ENCODE data around the gene FAM131C.

The FAM131C gene

GRCh38 chr1:16072095-16072494, 1.4 kb downstream of the FAM131C start:
- H3K27ac ChIP-seq (ENCODE audit: insufficient read depth in 1 of 2, low read depth in 1 of 2, low read length in 2 of 2, poor library complexity in 1 of 2, severe bottlenecking in 2 of 2), result no peak overlapping the region
- H3K4me1 ChIP-seq (ENCODE audit: control extremely low read depth in 1 of 4, control insufficient read depth in 4 of 4, insufficient read depth in 4 of 4, low read length in 3 of 4), result peaks cover 0 to 16% (median 12%) of the 10 kb centered on the region in 4 experiments
- ChIA-PET CTCF (interaction anchor here (1.0 to 15.9 kb wide), 4 partner anchors 8 to 176 kb away, joined by 5 to 356 read pairs (median 7); no protein-coding TSS in a partner anchor), POLR2A (no interaction called here)
- WGBS (ENCODE audit: insufficient coverage), result 100% methylated on average over 1 of the region's 5 CpGs
- no peak overlapping the region for H3K4me3 ChIP-seq (ENCODE audit: control insufficient read depth in 1 of 7, extremely low read depth in 1 of 7, insufficient read depth in 4 of 7, low read depth in 2 of 7, low read length in 6 of 7)
- no peak for DNase-seq
- H3K27me3 ChIP-seq (replicated peaks in 2 of 5; ENCODE audit: control insufficient read depth in 4 of 5, insufficient read depth in 5 of 5, low read length in 4 of 5), result peaks cover 0 to 21% (median 15%) of the 10 kb centered on the region in 5 experiments
- no peaks in the 10 kb centered on the region for H3K36me3 ChIP-seq (ENCODE audit: control insufficient read depth in 4 of 4, insufficient read depth in 4 of 4, low read length in 3 of 4)
- H3K9me3 ChIP-seq (ENCODE audit: control extremely low read depth in 1 of 5, control insufficient read depth in 4 of 5, insufficient read depth in 2 of 5, low read depth in 1 of 5, low read length in 4 of 5), result no peaks in the 10 kb centered on the region

- CTCF ChIA-PET, result interaction anchor here (0.9 to 15.9 kb wide), 4 partner anchors 10 to 176 kb away, joined by 4 to 356 read pairs (median 6); no protein-coding TSS in a partner anchor
- DNase-seq, result no peak
- Histone ChIP-seq H3K4me3 (ENCODE audit: control insufficient read depth in 1 of 7, extremely low read depth in 1 of 7, insufficient read depth in 4 of 7, low read depth in 2 of 7, low read length in 6 of 7) (no peak overlapping the region), H3K9me3 (ENCODE audit: control extremely low read depth in 1 of 5, control insufficient read depth in 4 of 5, insufficient read depth in 2 of 5, low read depth in 1 of 5, low read length in 4 of 5) (no peaks in the 10 kb centered on the region), H3K27me3 (replicated peaks in 2 of 5; ENCODE audit: control insufficient read depth in 4 of 5, insufficient read depth in 5 of 5, low read length in 4 of 5) (peaks cover 0 to 21% (median 15%) of the 10 kb centered on the region in 5 experiments), H3K4me1 (ENCODE audit: control extremely low read depth in 1 of 4, control insufficient read depth in 4 of 4, insufficient read depth in 4 of 4, low read length in 3 of 4) (peaks cover 0 to 19% (median 12%) of the 10 kb centered on the region in 4 experiments), H3K27ac (ENCODE audit: insufficient read depth in 1 of 2, low read depth in 1 of 2, low read length in 2 of 2, poor library complexity in 1 of 2, severe bottlenecking in 2 of 2) (no peak overlapping the region), H3K36me3 (ENCODE audit: control insufficient read depth in 4 of 4, insufficient read depth in 4 of 4, low read length in 3 of 4) (no peaks in the 10 kb centered on the region)
- POLR2A ChIA-PET, result no interaction called here
- WGBS (ENCODE audit: insufficient coverage), result 97% methylated on average over 5 of the region's 6 CpGs
Observed at GRCh38 chr1:16071614-16072013, 1.8 kb downstream of the FAM131C start.

- no peak for DNase-seq
- no peaks in the 10 kb centered on the region for H3K9me3 ChIP-seq (ENCODE audit: control extremely low read depth in 1 of 5, control insufficient read depth in 4 of 5, insufficient read depth in 2 of 5, low read depth in 1 of 5, low read length in 4 of 5)
- H3K27ac ChIP-seq (ENCODE audit: insufficient read depth in 1 of 2, low read depth in 1 of 2, low read length in 2 of 2, poor library complexity in 1 of 2, severe bottlenecking in 2 of 2), result no peak overlapping the region
- no peaks in the 10 kb centered on the region for H3K36me3 ChIP-seq (ENCODE audit: control insufficient read depth in 4 of 4, insufficient read depth in 4 of 4, low read length in 3 of 4)
- peaks cover 0 to 19% (median 12%) of the 10 kb centered on the region in 4 experiments for H3K4me1 ChIP-seq (ENCODE audit: control extremely low read depth in 1 of 4, control insufficient read depth in 4 of 4, insufficient read depth in 4 of 4, low read length in 3 of 4)
- ChIA-PET POLR2A (no interaction called here), CTCF (interaction anchor here (0.6 to 15.9 kb wide), 9 partner anchors 8 to 349 kb away, joined by 3 to 356 read pairs (median 4); no protein-coding TSS in a partner anchor)
- WGBS (ENCODE audit: insufficient coverage), result 94% methylated on average over 7 of the region's 9 CpGs
- peaks cover 0 to 24% (median 15%) of the 10 kb centered on the region in 5 experiments for H3K27me3 ChIP-seq (replicated peaks in 2 of 5; ENCODE audit: control insufficient read depth in 4 of 5, insufficient read depth in 5 of 5, low read length in 4 of 5)
- H3K4me3 ChIP-seq (ENCODE audit: control insufficient read depth in 1 of 7, extremely low read depth in 1 of 7, insufficient read depth in 4 of 7, low read depth in 2 of 7, low read length in 6 of 7), result no peak overlapping the region
Observed at GRCh38 chr1:16070640-16071355, 2.7 kb downstream of the FAM131C start.

GRCh38 chr1:16068356-16069270, 4.8 kb downstream of the FAM131C start:
- Histone ChIP-seq H3K27me3 (replicated peaks in 2 of 5; ENCODE audit: control insufficient read depth in 4 of 5, insufficient read depth in 5 of 5, low read length in 4 of 5) (peaks cover 0 to 33% (median 20%) of the 10 kb centered on the region in 5 experiments), H3K36me3 (ENCODE audit: control insufficient read depth in 4 of 4, insufficient read depth in 4 of 4, low read length in 3 of 4) (no peaks in the 10 kb centered on the region), H3K27ac (ENCODE audit: insufficient read depth in 1 of 2, low read depth in 1 of 2, low read length in 2 of 2, poor library complexity in 1 of 2, severe bottlenecking in 2 of 2) (no peak overlapping the region), H3K4me1 (ENCODE audit: control extremely low read depth in 1 of 4, control insufficient read depth in 4 of 4, insufficient read depth in 4 of 4, low read length in 3 of 4) (peaks cover 0 to 20% (median 12%) of the 10 kb centered on the region in 4 experiments), H3K4me3 (ENCODE audit: control insufficient read depth in 1 of 7, extremely low read depth in 1 of 7, insufficient read depth in 4 of 7, low read depth in 2 of 7, low read length in 6 of 7) (no peak overlapping the region), H3K9me3 (ENCODE audit: control extremely low read depth in 1 of 5, control insufficient read depth in 4 of 5, insufficient read depth in 2 of 5, low read depth in 1 of 5, low read length in 4 of 5) (no peaks in the 10 kb centered on the region)
- ChIA-PET CTCF (interaction anchor here (0.8 to 3.0 kb wide), 8 partner anchors 9 to 277 kb away, joined by 3 to 8 read pairs (median 3); no protein-coding TSS in a partner anchor), POLR2A (interaction anchor here (0.6 kb wide), 1 partner anchor 10 kb away, joined by 3 read pairs; no protein-coding TSS in a partner anchor)
- no peak for DNase-seq
- 92% methylated on average over 11 of the region's 11 CpGs for WGBS (ENCODE audit: insufficient coverage)

GRCh38 chr1:16067933-16068332, 5.5 kb downstream of the FAM131C start:
- H3K36me3 ChIP-seq (ENCODE audit: control insufficient read depth in 4 of 4, insufficient read depth in 4 of 4, low read length in 3 of 4), result no peaks in the 10 kb centered on the region
- peak in 1 of 3 donors; percentile 21 for DNase-seq
- 88% methylated on average over 13 of the region's 13 CpGs for WGBS (ENCODE audit: insufficient coverage)
- H3K27ac ChIP-seq (ENCODE audit: insufficient read depth in 1 of 2, low read depth in 1 of 2, low read length in 2 of 2, poor library complexity in 1 of 2, severe bottlenecking in 2 of 2), result no peak overlapping the region
- H3K4me3 ChIP-seq (ENCODE audit: control insufficient read depth in 1 of 7, extremely low read depth in 1 of 7, insufficient read depth in 4 of 7, low read depth in 2 of 7, low read length in 6 of 7), result no peak overlapping the region
- ChIA-PET CTCF (interaction anchor here (1.0 to 3.0 kb wide), 4 partner anchors 8 to 58 kb away, joined by 3 to 8 read pairs (median 6); no protein-coding TSS in a partner anchor), POLR2A (no interaction called here)
- peaks cover 0 to 15% (median 6%) of the 10 kb centered on the region in 4 experiments for H3K4me1 ChIP-seq (ENCODE audit: control extremely low read depth in 1 of 4, control insufficient read depth in 4 of 4, insufficient read depth in 4 of 4, low read length in 3 of 4)
- no peaks in the 10 kb centered on the region for H3K9me3 ChIP-seq (ENCODE audit: control extremely low read depth in 1 of 5, control insufficient read depth in 4 of 5, insufficient read depth in 2 of 5, low read depth in 1 of 5, low read length in 4 of 5)
- peaks cover 0 to 32% (median 20%) of the 10 kb centered on the region in 5 experiments for H3K27me3 ChIP-seq (replicated peaks in 2 of 5; ENCODE audit: control insufficient read depth in 4 of 5, insufficient read depth in 5 of 5, low read length in 4 of 5)

- ChIA-PET CTCF (interaction anchor here (1.1 to 3.0 kb wide), 4 partner anchors 8 to 57 kb away, joined by 3 to 8 read pairs (median 6); no protein-coding TSS in a partner anchor), POLR2A (no interaction called here)
- DNase-seq, result peak in 2 of 3 donors; percentile 51 to 68
- peaks cover 0 to 14% (median 5%) of the 10 kb centered on the region in 4 experiments for H3K4me1 ChIP-seq (ENCODE audit: control extremely low read depth in 1 of 4, control insufficient read depth in 4 of 4, insufficient read depth in 4 of 4, low read length in 3 of 4)
- no peaks in the 10 kb centered on the region for H3K9me3 ChIP-seq (ENCODE audit: control extremely low read depth in 1 of 5, control insufficient read depth in 4 of 5, insufficient read depth in 2 of 5, low read depth in 1 of 5, low read length in 4 of 5)
- no peak overlapping the region for H3K27ac ChIP-seq (ENCODE audit: insufficient read depth in 1 of 2, low read depth in 1 of 2, low read length in 2 of 2, poor library complexity in 1 of 2, severe bottlenecking in 2 of 2)
- 92% methylated on average over 1 of the region's 6 CpGs for WGBS (ENCODE audit: insufficient coverage)
- H3K4me3 ChIP-seq (ENCODE audit: control insufficient read depth in 1 of 7, extremely low read depth in 1 of 7, insufficient read depth in 4 of 7, low read depth in 2 of 7, low read length in 6 of 7), result no peak overlapping the region
- H3K27me3 ChIP-seq (replicated peaks in 2 of 5; ENCODE audit: control insufficient read depth in 4 of 5, insufficient read depth in 5 of 5, low read length in 4 of 5), result peaks cover 0 to 26% (median 14%) of the 10 kb centered on the region in 5 experiments
- no peaks in the 10 kb centered on the region for H3K36me3 ChIP-seq (ENCODE audit: control insufficient read depth in 4 of 4, insufficient read depth in 4 of 4, low read length in 3 of 4)
Observed at GRCh38 chr1:16067127-16067768, 6.2 kb downstream of the FAM131C start.

All from common myeloid progenitor, CD34-positive (primary cell).